H9 (cell line): Measurements from ENCODE around the gene NFIL3. TPM values are rescaled to one million over a fixed set of nuclear protein-coding genes. Genes with fewer than 3 reads are reported as not detected.

Experiments
- DNase-seq: peaks from one replicate; pipeline ENCODE4 v3.0.0-alpha.2; 2017
- H2AFZ ChIP-seq: one replicate; pipeline ENCODE4 v1.6.1; 2013; ENCODE audit warnings: mild to moderate bottlenecking, low read length, control low read depth, moderate library complexity
- H2AK5ac ChIP-seq: 2 replicates; pipeline ENCODE4 v1.6.1; 2013; ENCODE audit warnings: low read length, control low read depth, mixed read lengths; ENCODE audit not compliant: insufficient read length
- H2BK120ac ChIP-seq: one replicate; pipeline ENCODE4 v1.6.1; 2013; ENCODE audit warnings: low read depth, mild to moderate bottlenecking, low read length, control low read depth, inconsistent platforms; ENCODE audit not compliant: poor library complexity, severe bottlenecking
- H2BK12ac ChIP-seq: 2 replicates; pipeline ENCODE4 v1.6.1; 2013; ENCODE audit warnings: low read length, control low read depth, mixed read lengths, low read depth; ENCODE audit not compliant: insufficient read length
- H2BK15ac ChIP-seq: 2 replicates; pipeline ENCODE4 v1.6.1; 2013; ENCODE audit warnings: low read depth, low read length, control low read depth
- H2BK20ac ChIP-seq: one replicate; pipeline ENCODE4 v1.6.1; 2013; ENCODE audit warnings: low read depth, mild to moderate bottlenecking, low read length, control low read depth, inconsistent platforms; ENCODE audit not compliant: poor library complexity, severe bottlenecking
- H2BK5ac ChIP-seq: 2 replicates; pipeline ENCODE4 v1.6.1; 2013; ENCODE audit warnings: low read length, control low read depth, mixed read lengths; ENCODE audit not compliant: insufficient read length
- H3K14ac ChIP-seq: 2 replicates; pipeline ENCODE4 v1.6.1; 2013; ENCODE audit warnings: low read length, control low read depth; ENCODE audit not compliant: insufficient read depth
- H3K18ac ChIP-seq: 2 replicates; pipeline ENCODE4 v1.6.1; 2013; ENCODE audit warnings: low read depth, mild to moderate bottlenecking, mixed read lengths, low read length, control low read depth; ENCODE audit not compliant: insufficient read length
- H3K23ac ChIP-seq: 2 replicates; pipeline ENCODE4 v1.6.1; 2013; ENCODE audit warnings: low read length, control low read depth, mixed read lengths, low read depth; ENCODE audit not compliant: insufficient read length
- H3K23me2 ChIP-seq: 2 replicates; pipeline ENCODE4 v1.6.1; 2013; ENCODE audit warnings: low read depth, mild to moderate bottlenecking, mixed read lengths, low read length, control low read depth; ENCODE audit not compliant: insufficient read length, poor library complexity, severe bottlenecking
- H3K27ac ChIP-seq: 2 replicates; pipeline ENCODE4 v1.5.1; 2013; ENCODE audit warnings: low read length, control low read depth, mixed read lengths, low read depth; ENCODE audit not compliant: insufficient read length
- H3K27me3 ChIP-seq: 2 replicates; pipeline ENCODE4 v1.6.1; 2013; ENCODE audit warnings: low read length, control low read depth, inconsistent platforms; ENCODE audit not compliant: insufficient read depth
- H3K4ac ChIP-seq: 2 replicates; pipeline ENCODE4 v1.6.1; 2013; ENCODE audit warnings: low read depth, mild to moderate bottlenecking, control low read depth, inconsistent platforms, low read length, moderate library complexity
- H3K4me1 ChIP-seq: 2 replicates; pipeline ENCODE4 v1.6.1; 2013; ENCODE audit warnings: low read length, control low read depth, inconsistent platforms; ENCODE audit not compliant: insufficient read depth
- H3K4me2 ChIP-seq: 2 replicates; pipeline ENCODE4 v1.6.1; 2013; ENCODE audit warnings: low read length, control low read depth, mixed read lengths; ENCODE audit not compliant: insufficient read length, insufficient read depth
- H3K56ac ChIP-seq: 2 replicates; pipeline ENCODE4 v1.6.1; 2013; ENCODE audit warnings: low read depth, mild to moderate bottlenecking, mixed read lengths, low read length, control low read depth; ENCODE audit not compliant: insufficient read length
- H3K79me1 ChIP-seq: 2 replicates; pipeline ENCODE4 v1.6.1; 2013; ENCODE audit warnings: low read depth, mild to moderate bottlenecking, moderate library complexity, low read length, control low read depth, inconsistent platforms; ENCODE audit not compliant: insufficient read depth, poor library complexity, severe bottlenecking
- H3K79me2 ChIP-seq: 2 replicates; pipeline ENCODE4 v1.6.1; 2013; ENCODE audit warnings: low read length, control low read depth, inconsistent platforms; ENCODE audit not compliant: insufficient read depth
- H3K9ac ChIP-seq: 2 replicates; pipeline ENCODE4 v1.6.1; 2013; ENCODE audit warnings: low read length, control low read depth, mixed read lengths; ENCODE audit not compliant: insufficient read length; ENCODE audit errors: extremely low read depth
- H3K9me3 ChIP-seq: one replicate; pipeline ENCODE4 v1.6.1; 2013; ENCODE audit warnings: low read depth, low read length, inconsistent platforms; ENCODE audit not compliant: control insufficient read depth
- H3T11ph ChIP-seq: one replicate; pipeline ENCODE4 v1.6.1; 2013; ENCODE audit warnings: mild to moderate bottlenecking, low read length, control low read depth, inconsistent platforms
- H4K20me1 ChIP-seq: one replicate; pipeline ENCODE4 v1.6.1; 2013; ENCODE audit not compliant: control insufficient read depth, insufficient read length, insufficient read depth
- H4K5ac ChIP-seq: 2 replicates; pipeline ENCODE4 v1.6.1; 2013; ENCODE audit warnings: low read depth, mild to moderate bottlenecking, mixed read lengths, low read length, control low read depth; ENCODE audit not compliant: insufficient read length
- H4K8ac ChIP-seq: replicated peaks from 2 replicates; pipeline ENCODE4 v1.6.1; 2013; ENCODE audit warnings: low read length, control low read depth, mixed read lengths, low read depth; ENCODE audit not compliant: insufficient read length
- H4K91ac ChIP-seq: 2 replicates; pipeline ENCODE4 v1.6.1; 2013; ENCODE audit warnings: low read depth, mild to moderate bottlenecking, moderate library complexity, mixed read lengths, low read length, control low read depth; ENCODE audit not compliant: insufficient read length
- H3K27ac Mint-ChIP-seq, 3 experiments: 2 replicates in 2 of 3; 3 replicates in 1 of 3; pipeline ENCODE4 v1.8.0; 2020 to 2021; ENCODE audit warnings: mixed read lengths in 3 of 3, mild to moderate bottlenecking in 1 of 3, moderate library complexity in 1 of 3
- H3K27me3 Mint-ChIP-seq: 2 replicates; pipeline ENCODE4 v1.8.0; 2021; ENCODE audit warnings: low read depth, mild to moderate bottlenecking, moderate library complexity, mixed read lengths
- H3K36me3 Mint-ChIP-seq, 3 experiments: 2 replicates in 2 of 3; 3 replicates in 1 of 3; pipeline ENCODE4 v1.8.0; 2020 to 2021; ENCODE audit warnings: low read depth in 3 of 3, mixed read lengths in 3 of 3; ENCODE audit not compliant: insufficient read depth in 1 of 3
- H3K4me1 Mint-ChIP-seq, 2 experiments: 2 replicates each; pipeline ENCODE4 v1.8.0; 2020; ENCODE audit warnings: mixed read lengths in 2 of 2
- H3K4me3 Mint-ChIP-seq, 2 experiments: 2 replicates in 1 of 2; 3 replicates in 1 of 2; pipeline ENCODE4 v1.8.0; 2020 to 2021; ENCODE audit warnings: mild to moderate bottlenecking in 2 of 2, mixed read lengths in 2 of 2, moderate library complexity in 1 of 2
- H3K9me3 Mint-ChIP-seq, 2 experiments: 2 replicates in 1 of 2; 3 replicates in 1 of 2; pipeline ENCODE4 v1.8.0; 2020; ENCODE audit warnings: mild to moderate bottlenecking in 2 of 2, mixed read lengths in 2 of 2, moderate library complexity in 1 of 2
- WGBS: extraction: QIAGEN DNeasy Blood & Tissue Kit; methylation state at CpG from one replicate; pipeline ENCODE4 v1.1.7; 2013; ENCODE audit warnings: missing lambda C conversion rate, low lambda C conversion rate, mixed read lengths; ENCODE audit not compliant: insufficient read length; ENCODE audit errors: extremely low coverage; 5-methylcytosine and 5-hydroxymethylcytosine counted together
- total RNA-seq: library from RNA; stranded (reverse); gene quantifications from 2 replicates; pipeline ENCODE4 v1.2.1, GENCODE V29; 2021
- TF ChIP-seq, protein P1 (sequence below): fragments of 200-600 bp; sonication (generic); conservative IDR thresholded peaks from 3 replicates; pipeline ENCODE4 v1.8.0; 2021; ENCODE audit warnings: antibody characterized with exemption, mild to moderate bottlenecking

The NFIL3 gene
- total RNA-seq, 1 experiment from 2014 or later = 8.4 TPM

DNA sequence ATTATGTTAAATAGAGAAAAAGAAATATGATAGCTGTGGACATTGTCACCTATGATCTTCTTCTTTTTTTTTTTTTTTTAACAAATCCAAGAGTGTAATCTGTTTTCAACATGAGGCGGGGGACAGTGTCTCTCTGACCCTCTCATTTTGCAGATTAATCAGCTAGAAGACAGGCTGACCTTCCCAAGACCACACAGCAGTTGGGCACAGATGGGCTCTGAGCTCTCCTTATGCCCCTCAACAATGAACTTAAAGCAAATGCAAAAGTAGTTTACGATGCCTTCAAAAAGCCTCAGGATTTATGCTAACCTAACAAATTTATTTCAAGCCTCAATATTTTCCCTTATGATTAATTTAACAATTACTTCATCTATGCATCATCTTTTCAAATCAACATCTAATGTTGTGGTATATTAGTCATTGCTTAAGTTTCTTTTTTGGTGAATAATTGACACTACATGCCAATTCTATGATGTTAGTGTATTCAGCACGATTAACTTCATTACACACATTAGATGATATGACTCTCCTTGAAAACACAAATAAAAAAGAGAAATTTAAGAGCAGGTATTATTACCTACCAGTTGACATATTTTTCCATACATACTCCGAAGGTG is 7.4 kb downstream of the NFIL3 start:
- Histone ChIP-seq H4K20me1 (no peaks in the 10 kb centered on the region), H4K5ac (no peak overlapping the region), H3K9me3 (no peaks in the 10 kb centered on the region), H3K79me2 (peaks cover 5% of the 10 kb centered on the region; the same call in 1 of the 2 replicates), H3K18ac (no peak overlapping the region), H3K4me2 (no peak overlapping the region), H3K4ac (no peak overlapping the region), H2BK20ac (no peak overlapping the region), H3K4me1 (no peaks in the 10 kb centered on the region), H2BK5ac (no peak overlapping the region), H3K9ac (no peak overlapping the region), H2AK5ac (no peak overlapping the region), H3K27me3 (peaks cover 3% of the 10 kb centered on the region; the same call in 1 of the 2 replicates), H3T11ph (no peak overlapping the region), H3K27ac (no peak overlapping the region), H3K14ac (no peak overlapping the region), H3K56ac (no peak overlapping the region), H3K23me2 (no peaks in the 10 kb centered on the region), H3K79me1 (no peaks in the 10 kb centered on the region), H4K8ac (no peak overlapping the region), H2BK120ac (no peak overlapping the region), H3K23ac (no peak overlapping the region), H4K91ac (no peak overlapping the region), H2AFZ (no peak overlapping the region), H2BK12ac (no peak overlapping the region), H2BK15ac (no peak overlapping the region)
- no peak overlapping the region for H3K27ac Mint-ChIP-seq
- no peaks in the 10 kb centered on the region for H3K9me3 Mint-ChIP-seq
- H3K36me3 Mint-ChIP-seq = no peaks in the 10 kb centered on the region
- H3K4me3 Mint-ChIP-seq = no peak overlapping the region
- WGBS = no CpG with 5 or more reads among the region's 4 CpGs
- H3K4me1 Mint-ChIP-seq = peaks cover 9% of the 10 kb centered on the region in 2 experiments
- TF ChIP-seq, protein P1, sequence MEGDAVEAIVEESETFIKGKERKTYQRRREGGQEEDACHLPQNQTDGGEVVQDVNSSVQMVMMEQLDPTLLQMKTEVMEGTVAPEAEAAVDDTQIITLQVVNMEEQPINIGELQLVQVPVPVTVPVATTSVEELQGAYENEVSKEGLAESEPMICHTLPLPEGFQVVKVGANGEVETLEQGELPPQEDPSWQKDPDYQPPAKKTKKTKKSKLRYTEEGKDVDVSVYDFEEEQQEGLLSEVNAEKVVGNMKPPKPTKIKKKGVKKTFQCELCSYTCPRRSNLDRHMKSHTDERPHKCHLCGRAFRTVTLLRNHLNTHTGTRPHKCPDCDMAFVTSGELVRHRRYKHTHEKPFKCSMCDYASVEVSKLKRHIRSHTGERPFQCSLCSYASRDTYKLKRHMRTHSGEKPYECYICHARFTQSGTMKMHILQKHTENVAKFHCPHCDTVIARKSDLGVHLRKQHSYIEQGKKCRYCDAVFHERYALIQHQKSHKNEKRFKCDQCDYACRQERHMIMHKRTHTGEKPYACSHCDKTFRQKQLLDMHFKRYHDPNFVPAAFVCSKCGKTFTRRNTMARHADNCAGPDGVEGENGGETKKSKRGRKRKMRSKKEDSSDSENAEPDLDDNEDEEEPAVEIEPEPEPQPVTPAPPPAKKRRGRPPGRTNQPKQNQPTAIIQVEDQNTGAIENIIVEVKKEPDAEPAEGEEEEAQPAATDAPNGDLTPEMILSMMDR = no peak
- peaks cover 19% of the 10 kb centered on the region for H3K27me3 Mint-ChIP-seq
- DNase-seq = no peak
